HCT116 (cell line): ENCODE results near the gene PROCA1.

Experiments
- EZH2 ChIP-seq: fragments of 200-600 bp; sonication (generic); IDR thresholded peaks from 2 replicates; pipeline ENCODE4 v1.6.1; 2017; ENCODE audit warnings: antibody characterized with exemption, mixed run types
- EZH2phosphoT487 ChIP-seq: fragments of 200-600 bp; IDR thresholded peaks from 2 replicates; pipeline ENCODE4 v1.6.1; 2018; ENCODE audit warnings: antibody characterized with exemption, borderline replicate concordance
- POLR2A ChIP-seq: IDR thresholded peaks from 2 replicates; pipeline ENCODE4 v1.7.0; 2011; ENCODE audit warnings: borderline replicate concordance; ENCODE audit not compliant: insufficient read depth, insufficient read length; ENCODE audit errors: extremely low read depth
- RAD21 ChIP-seq: IDR thresholded peaks from 2 replicates; pipeline ENCODE4 v1.6.1; 2012; ENCODE audit warnings: low read depth, mild to moderate bottlenecking
- SIN3A ChIP-seq: IDR thresholded peaks from 2 replicates; pipeline ENCODE4 v1.6.1; 2012; ENCODE audit warnings: low read depth
- TCF7L2 ChIP-seq: IDR thresholded peaks from 2 replicates; pipeline ENCODE4 v1.7.0; 2011; ENCODE audit warnings: borderline replicate concordance, inconsistent platforms; ENCODE audit not compliant: insufficient read depth, insufficient read length; ENCODE audit errors: extremely low read depth
- YY1 ChIP-seq: IDR thresholded peaks from 2 replicates; pipeline ENCODE4 v1.6.1; 2011; ENCODE audit warnings: low read length, low read depth, moderate library complexity, mild to moderate bottlenecking; ENCODE audit not compliant: insufficient replicate concordance; ENCODE audit errors: extremely low read depth
- TF ChIP-seq, protein P1 (sequence below), 3 experiments: fragments of 200-600 bp in 1 of 3; sonication (generic) in 1 of 3; IDR thresholded peaks in 2 of 3; conservative IDR thresholded peaks in 1 of 3; 2 replicates each; pipeline ENCODE4 v1.5.1; 2012 to 2017; ENCODE audit warnings: low read depth in 2 of 3, low read length in 2 of 3, antibody characterized with exemption in 1 of 3, borderline replicate concordance in 1 of 3, control low read depth in 1 of 3, mild to moderate bottlenecking in 1 of 3, mixed read lengths in 1 of 3, mixed run types in 1 of 3, moderate library complexity in 1 of 3; ENCODE audit not compliant: insufficient read depth in 1 of 3

DNA sequence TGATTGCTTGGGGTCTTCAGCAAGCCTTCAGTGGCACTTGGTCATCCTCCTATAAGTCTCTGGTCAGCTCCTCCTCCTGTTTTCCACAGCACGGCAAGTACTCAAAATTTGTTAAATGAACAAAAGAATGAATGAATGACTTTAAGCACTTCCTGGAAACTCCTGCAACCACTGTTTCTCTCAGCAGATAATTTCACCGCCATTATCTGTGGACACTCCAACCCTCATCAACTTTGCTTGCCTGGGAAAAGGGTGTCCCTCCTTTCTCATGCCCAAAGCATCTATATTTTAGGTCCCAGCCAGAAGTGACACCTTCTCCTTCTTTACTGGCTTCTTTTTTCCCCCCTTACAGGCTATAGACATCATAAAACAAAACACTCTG is 4.4 kb downstream of the PROCA1 start:
- TF ChIP-seq YY1: no peak
- TF ChIP-seq SIN3A: no peak
- TF ChIP-seq EZH2phosphoT487: no peak
- TF ChIP-seq RAD21: no peak
- TF ChIP-seq EZH2: no peak
- TF ChIP-seq, protein P1, sequence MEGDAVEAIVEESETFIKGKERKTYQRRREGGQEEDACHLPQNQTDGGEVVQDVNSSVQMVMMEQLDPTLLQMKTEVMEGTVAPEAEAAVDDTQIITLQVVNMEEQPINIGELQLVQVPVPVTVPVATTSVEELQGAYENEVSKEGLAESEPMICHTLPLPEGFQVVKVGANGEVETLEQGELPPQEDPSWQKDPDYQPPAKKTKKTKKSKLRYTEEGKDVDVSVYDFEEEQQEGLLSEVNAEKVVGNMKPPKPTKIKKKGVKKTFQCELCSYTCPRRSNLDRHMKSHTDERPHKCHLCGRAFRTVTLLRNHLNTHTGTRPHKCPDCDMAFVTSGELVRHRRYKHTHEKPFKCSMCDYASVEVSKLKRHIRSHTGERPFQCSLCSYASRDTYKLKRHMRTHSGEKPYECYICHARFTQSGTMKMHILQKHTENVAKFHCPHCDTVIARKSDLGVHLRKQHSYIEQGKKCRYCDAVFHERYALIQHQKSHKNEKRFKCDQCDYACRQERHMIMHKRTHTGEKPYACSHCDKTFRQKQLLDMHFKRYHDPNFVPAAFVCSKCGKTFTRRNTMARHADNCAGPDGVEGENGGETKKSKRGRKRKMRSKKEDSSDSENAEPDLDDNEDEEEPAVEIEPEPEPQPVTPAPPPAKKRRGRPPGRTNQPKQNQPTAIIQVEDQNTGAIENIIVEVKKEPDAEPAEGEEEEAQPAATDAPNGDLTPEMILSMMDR (IDR thresholded peaks at IDR 0.05 in 2 of 3, conservative IDR thresholded peaks at IDR 0.05 in 1 of 3; ENCODE audit: borderline replicate concordance in 1 of 3, insufficient read depth in 1 of 3, low read depth in 2 of 3, low read length in 2 of 3): no peak
- no peak for TF ChIP-seq TCF7L2
- no peak for TF ChIP-seq POLR2A
